HFF-Myc (cell line): ENCODE measurements around the gene PRPS1.
A peak's percentile ranks its signal among the peaks of the same experiment; 100 is the strongest.

Experiments
- DNase-seq: peaks from one replicate; pipeline ENCODE4 v3.0.0-alpha.2; 2011; ENCODE audit warnings: low read depth; ENCODE audit errors: extremely low read depth
- H3K4me3 ChIP-seq: replicated peaks from 2 replicates; pipeline ENCODE4 v1.5.1; 2011; ENCODE audit warnings: low read depth, mild to moderate bottlenecking, control low read depth, low read length
- CTCF ChIP-seq: IDR thresholded peaks from 2 replicates; pipeline ENCODE4 v1.5.1; 2012; ENCODE audit warnings: mild to moderate bottlenecking, low read depth, low read length, control low read depth; ENCODE audit errors: missing control alignments

Gene PRPS1

DNA sequence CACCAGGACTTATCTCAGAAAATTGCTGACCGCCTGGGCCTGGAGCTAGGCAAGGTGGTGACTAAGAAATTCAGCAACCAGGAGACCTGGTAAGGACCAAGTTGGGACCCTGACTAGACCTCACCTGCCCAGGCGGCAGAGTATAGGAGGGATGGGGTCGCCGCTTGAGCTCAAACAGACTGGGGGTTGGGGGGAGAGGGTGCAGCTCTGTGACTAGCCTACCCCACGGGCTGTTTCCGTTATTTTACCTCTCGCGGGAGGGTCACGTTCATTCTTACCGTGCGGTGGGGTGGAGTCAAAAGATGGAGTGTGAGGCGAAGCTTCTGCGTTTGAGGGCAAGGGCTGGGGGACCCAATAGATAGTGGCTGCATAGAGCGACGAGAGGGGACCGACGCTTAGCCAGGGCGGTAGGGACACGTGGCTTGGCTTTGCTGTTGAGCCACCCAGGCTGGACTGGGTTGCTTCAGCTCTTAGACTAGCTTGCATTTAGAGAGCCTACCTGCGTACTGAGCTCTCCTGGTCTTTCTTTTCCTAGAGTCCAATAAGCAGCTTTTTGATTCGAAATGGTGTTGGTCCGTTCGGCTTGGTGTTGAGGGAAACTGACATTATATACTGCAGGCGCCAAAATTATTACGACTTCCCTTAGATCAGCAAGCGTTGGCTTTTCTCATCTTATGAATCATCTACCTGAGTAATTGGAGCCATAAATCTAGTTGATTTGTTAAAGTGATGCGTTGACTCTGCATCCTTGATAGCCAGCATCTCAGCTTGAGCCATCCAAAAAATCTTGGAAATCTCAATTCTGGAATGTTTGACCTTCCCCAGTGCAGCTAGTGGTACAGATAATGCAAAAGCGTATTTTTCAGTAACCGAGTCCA, 591 bp downstream of the PRPS1 start:
- DNase-seq: no peak
- TF ChIP-seq CTCF: no peak
- H3K4me3 ChIP-seq: peak overlapping the region; percentile 67

DNA sequence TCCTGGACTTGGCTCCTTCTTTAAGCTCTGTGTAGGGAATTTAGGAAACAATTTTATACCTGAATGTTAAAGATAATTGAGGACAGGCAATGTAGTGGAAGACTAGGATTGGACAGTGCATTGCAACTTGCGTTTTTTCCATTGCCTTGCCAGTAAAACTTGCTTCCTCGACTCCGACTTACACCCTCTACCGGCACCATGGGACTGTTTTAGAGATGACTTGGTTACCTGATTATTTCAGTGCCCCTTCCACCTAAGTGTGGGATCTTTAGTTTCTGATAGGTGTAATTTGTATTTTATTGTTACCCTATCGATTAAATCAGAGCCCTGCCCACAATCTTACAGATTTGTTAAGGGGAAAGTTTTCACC, 1.2 kb downstream of the PRPS1 start:
- DNase-seq: no peak

DNA sequence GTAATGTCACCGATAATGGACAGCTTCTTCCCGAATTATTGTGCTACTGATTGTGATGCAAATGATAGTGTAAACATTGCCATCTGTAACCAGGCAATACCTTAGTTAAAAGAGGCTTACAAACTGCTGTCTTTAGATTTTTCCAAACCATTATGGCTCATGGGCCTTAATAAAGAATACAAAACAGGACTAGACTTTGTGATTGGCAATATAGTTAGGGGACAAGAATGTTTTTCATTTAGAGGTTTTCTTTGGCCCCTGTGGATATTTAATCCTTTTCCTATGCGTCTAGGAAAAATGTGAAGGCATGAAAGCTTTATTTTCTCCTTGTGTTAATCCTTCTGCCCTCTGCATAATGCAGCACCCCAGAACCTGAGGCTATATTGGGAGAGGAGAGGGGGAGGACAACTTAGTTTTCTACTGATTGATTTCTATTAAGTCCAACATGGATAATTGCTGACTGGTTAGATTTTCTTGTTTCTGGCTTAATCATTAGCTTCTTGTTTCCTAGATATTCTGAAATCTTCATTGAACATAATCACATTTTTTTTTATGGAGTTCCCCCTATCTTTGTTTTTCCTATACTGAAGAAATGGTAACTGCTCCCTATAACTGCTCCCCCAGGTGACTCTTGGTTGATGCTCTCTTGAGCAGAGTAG, 1.9 kb downstream of the PRPS1 start:
- no peak for DNase-seq
- peak overlapping the region; percentile 67 for H3K4me3 ChIP-seq
- TF ChIP-seq CTCF: no peak

More for the DNA sequence above, 1.2 kb downstream of the PRPS1 start:
- peak; percentile 21 for TF ChIP-seq CTCF
- H3K4me3 ChIP-seq: peak overlapping the region; percentile 67

- DNase-seq: no peak
- no peak for TF ChIP-seq CTCF
These were observed 4.0 kb downstream of the PRPS1 start for GRCh38 chrX:107632346-107632745.

GRCh38 chrX:107646735-107647134, 18.4 kb downstream of the PRPS1 start:
- no peak for TF ChIP-seq CTCF
- no peak overlapping the region for H3K4me3 ChIP-seq
- no peak for DNase-seq

More at GRCh38 chrX:107632346-107632745, 4.0 kb downstream of the PRPS1 start:
- H3K4me3 ChIP-seq: no peak overlapping the region

DNA sequence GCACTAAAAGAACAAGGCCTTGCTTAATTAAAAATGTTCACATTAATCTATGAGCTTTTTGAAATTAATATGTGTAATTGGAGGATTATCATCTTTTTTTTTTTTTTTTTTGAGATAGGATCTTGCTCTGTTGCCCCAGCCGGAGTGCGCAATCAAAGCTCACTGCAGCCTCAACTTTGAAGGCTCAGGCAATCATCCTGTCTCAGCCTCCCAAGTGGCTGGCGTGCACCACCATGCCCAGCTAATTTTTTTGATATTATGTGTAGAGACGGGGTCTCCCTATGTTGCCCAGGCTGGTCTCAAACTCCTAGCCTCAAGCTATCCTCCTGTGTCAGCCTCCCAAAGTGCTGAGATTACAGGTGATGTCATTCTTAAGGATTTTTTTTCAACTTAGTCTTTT, 20.0 kb downstream of the PRPS1 start:
- TF ChIP-seq CTCF: no peak
- DNase-seq: no peak
- no peak overlapping the region for H3K4me3 ChIP-seq

- no peak for TF ChIP-seq CTCF
- no peak overlapping the region for H3K4me3 ChIP-seq
These were observed 26.2 kb downstream of the PRPS1 start for GRCh38 chrX:107654566-107654871.

More at GRCh38 chrX:107654566-107654871, 26.2 kb downstream of the PRPS1 start:
- no peak for DNase-seq
